Parathyroid adenoma (tissue), 2 donors: ENCODE results near the gene IQGAP3.

Source experiments
- H2AFZ ChIP-seq: fragments of 300-600 bp; sonication (generic); one replicate; pipeline ENCODE4 v1.7.0; 2017; ENCODE audit warnings: antibody characterized with exemption, mild to moderate bottlenecking
- H3K27ac ChIP-seq: fragments of 300-600 bp; sonication (generic); one replicate; pipeline ENCODE4 v1.7.0; 2017
- H3K27me3 ChIP-seq: fragments of 300-600 bp; sonication (generic); one replicate; pipeline ENCODE4 v1.7.0; 2017; ENCODE audit warnings: low read length; ENCODE audit not compliant: control insufficient read depth, insufficient read depth
- H3K36me3 ChIP-seq: fragments of 300-600 bp; sonication (generic); one replicate; pipeline ENCODE4 v1.7.0; 2017; ENCODE audit warnings: low read length; ENCODE audit not compliant: control insufficient read depth, insufficient read depth
- H3K4me1 ChIP-seq: fragments of 300-600 bp; sonication (generic); one replicate; pipeline ENCODE4 v1.7.0; 2017; ENCODE audit warnings: control low read depth
- H3K4me2 ChIP-seq: fragments of 300-600 bp; sonication (generic); one replicate; pipeline ENCODE4 v1.7.0; 2017; ENCODE audit warnings: low read length
- H3K4me3 ChIP-seq: fragments of 300-600 bp; sonication (generic); one replicate; pipeline ENCODE4 v1.7.0; 2017; ENCODE audit warnings: low read depth, low read length
- H3K79me2 ChIP-seq: fragments of 300-600 bp; sonication (generic); one replicate; pipeline ENCODE4 v1.7.0; 2017; ENCODE audit warnings: control low read depth
- H3K9ac ChIP-seq: fragments of 300-600 bp; sonication (generic); one replicate; pipeline ENCODE4 v1.7.0; 2017; ENCODE audit warnings: mild to moderate bottlenecking
- H3K9me3 ChIP-seq: fragments of 300-600 bp; sonication (generic); one replicate; pipeline ENCODE4 v1.7.0; 2017; ENCODE audit warnings: low read length; ENCODE audit not compliant: control insufficient read depth
- TF ChIP-seq, protein P1 (sequence below): fragments of 300-600 bp; sonication (generic); IDR thresholded peaks from one replicate; pipeline ENCODE4 v1.7.0; 2017; ENCODE audit warnings: antibody characterized with exemption, mild to moderate bottlenecking
- donor health status: primary hyperparathyroidism.

The IQGAP3 gene

DNA sequence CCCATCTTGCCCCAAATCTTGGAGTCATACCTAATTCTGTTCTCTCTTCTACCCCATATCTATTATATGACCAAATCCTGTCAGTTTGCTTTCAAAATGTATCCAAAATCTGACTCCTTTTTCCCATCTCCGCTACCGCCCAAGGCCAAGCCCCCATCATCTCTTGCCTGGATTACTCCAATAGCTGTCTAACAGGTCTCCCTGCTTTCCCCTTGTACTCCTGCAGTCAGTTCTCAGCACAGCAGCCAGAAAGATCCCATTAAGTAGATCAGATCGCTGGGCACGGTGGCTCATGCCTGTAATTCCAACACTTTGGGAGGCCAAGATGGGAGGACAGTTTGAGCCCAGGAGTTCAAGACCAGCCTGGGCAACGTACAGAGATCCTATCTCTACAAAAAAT is 19.8 kb downstream of the IQGAP3 start:
- H3K4me2 ChIP-seq = no peak overlapping the region
- TF ChIP-seq, protein P1, sequence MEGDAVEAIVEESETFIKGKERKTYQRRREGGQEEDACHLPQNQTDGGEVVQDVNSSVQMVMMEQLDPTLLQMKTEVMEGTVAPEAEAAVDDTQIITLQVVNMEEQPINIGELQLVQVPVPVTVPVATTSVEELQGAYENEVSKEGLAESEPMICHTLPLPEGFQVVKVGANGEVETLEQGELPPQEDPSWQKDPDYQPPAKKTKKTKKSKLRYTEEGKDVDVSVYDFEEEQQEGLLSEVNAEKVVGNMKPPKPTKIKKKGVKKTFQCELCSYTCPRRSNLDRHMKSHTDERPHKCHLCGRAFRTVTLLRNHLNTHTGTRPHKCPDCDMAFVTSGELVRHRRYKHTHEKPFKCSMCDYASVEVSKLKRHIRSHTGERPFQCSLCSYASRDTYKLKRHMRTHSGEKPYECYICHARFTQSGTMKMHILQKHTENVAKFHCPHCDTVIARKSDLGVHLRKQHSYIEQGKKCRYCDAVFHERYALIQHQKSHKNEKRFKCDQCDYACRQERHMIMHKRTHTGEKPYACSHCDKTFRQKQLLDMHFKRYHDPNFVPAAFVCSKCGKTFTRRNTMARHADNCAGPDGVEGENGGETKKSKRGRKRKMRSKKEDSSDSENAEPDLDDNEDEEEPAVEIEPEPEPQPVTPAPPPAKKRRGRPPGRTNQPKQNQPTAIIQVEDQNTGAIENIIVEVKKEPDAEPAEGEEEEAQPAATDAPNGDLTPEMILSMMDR = no peak
- H3K79me2 ChIP-seq = no peaks in the 10 kb centered on the region
- H3K27ac ChIP-seq = no peak overlapping the region
- no peak overlapping the region for H2AFZ ChIP-seq
- no peaks in the 10 kb centered on the region for H3K9me3 ChIP-seq
- no peak overlapping the region for H3K9ac ChIP-seq
- H3K4me1 ChIP-seq = no peaks in the 10 kb centered on the region
- H3K36me3 ChIP-seq = no peaks in the 10 kb centered on the region
- H3K27me3 ChIP-seq = no peaks in the 10 kb centered on the region
- no peak overlapping the region for H3K4me3 ChIP-seq

DNA sequence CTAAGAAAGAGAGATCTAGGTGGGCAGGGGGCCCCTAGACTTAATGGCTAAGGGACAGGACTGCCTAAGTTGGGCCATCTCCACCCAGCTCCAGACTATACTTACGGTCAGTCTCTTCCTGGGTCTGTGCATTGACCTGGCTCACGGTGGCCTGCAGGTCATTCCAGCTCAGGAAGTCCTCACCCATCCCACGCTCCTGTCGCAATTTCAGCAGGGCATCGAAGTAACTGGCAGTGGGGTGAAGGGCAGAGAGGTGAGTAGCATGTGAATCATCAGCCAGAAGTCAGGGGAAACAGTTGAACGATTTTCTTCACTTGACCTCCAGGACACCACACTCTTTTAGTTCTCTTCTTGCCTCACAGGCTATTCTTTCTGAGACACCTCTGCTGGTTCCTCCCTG is 20.5 kb downstream of the IQGAP3 start:
- Histone ChIP-seq H3K4me2 (no peak overlapping the region), H3K4me3 (no peak overlapping the region), H3K9ac (no peak overlapping the region), H3K36me3 (no peaks in the 10 kb centered on the region), H3K9me3 (no peaks in the 10 kb centered on the region), H3K79me2 (no peaks in the 10 kb centered on the region), H3K4me1 (no peaks in the 10 kb centered on the region), H3K27ac (no peak overlapping the region), H2AFZ (no peak overlapping the region), H3K27me3 (no peaks in the 10 kb centered on the region)
- TF ChIP-seq, protein P1 = no peak

DNA sequence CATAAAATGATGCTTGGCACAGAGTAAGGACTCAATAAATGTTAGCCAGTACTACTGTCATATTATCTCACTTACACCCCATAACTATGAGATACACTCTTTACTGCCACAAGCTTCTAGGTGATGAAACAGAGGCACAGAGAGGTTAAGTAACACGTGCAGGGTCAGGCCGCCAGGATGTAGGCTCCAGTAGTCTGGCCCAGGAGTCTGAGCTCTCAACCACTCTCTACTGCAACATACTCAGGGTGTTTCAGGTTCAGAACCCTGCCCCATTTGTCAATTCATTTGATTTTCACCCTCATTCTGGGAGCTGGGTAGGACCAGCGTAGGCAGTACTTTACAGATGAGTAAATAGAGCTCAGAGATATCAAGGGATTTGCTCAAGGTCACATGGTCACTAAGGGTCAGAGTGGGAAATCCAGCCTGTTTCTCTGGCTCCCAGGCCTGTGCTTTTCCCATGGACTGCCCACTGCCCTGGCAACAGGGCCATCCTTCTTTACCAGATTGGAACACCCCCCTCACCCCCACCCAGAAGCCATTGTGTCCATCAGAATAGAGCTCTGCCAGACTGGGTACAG is 21.2 kb downstream of the IQGAP3 start:
- Histone ChIP-seq H2AFZ (no peak overlapping the region), H3K9me3 (no peaks in the 10 kb centered on the region), H3K9ac (no peak overlapping the region), H3K4me1 (no peaks in the 10 kb centered on the region), H3K27ac (no peak overlapping the region), H3K36me3 (no peaks in the 10 kb centered on the region), H3K27me3 (no peaks in the 10 kb centered on the region), H3K4me2 (no peak overlapping the region), H3K4me3 (no peak overlapping the region), H3K79me2 (no peaks in the 10 kb centered on the region)
- TF ChIP-seq, protein P1 = no peak

DNA sequence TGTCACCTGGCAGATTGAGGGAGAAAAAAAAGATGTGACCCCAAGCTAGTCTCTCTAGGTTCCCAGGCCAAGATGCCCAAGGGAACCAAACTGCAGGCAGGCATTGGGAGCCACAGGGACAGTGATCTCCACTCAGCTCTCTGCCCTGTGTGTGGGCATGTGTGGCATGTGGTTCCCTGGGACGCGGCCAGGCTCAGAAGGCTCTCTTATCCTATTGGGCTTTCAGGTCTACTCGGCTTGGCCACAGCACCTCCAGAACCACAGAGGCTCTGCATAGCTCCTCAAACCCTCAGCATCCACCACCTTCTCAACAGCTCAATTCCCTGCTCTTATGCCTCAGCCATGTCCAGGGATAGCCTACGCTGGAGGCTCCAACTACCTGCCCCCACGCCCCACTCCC is 22.0 kb downstream of the IQGAP3 start:
- H3K9ac ChIP-seq = no peak overlapping the region
- no peaks in the 10 kb centered on the region for H3K36me3 ChIP-seq
- H3K4me3 ChIP-seq = no peak overlapping the region
- H3K4me2 ChIP-seq = no peak overlapping the region
- H3K4me1 ChIP-seq = no peaks in the 10 kb centered on the region
- H3K27ac ChIP-seq = no peak overlapping the region
- no peaks in the 10 kb centered on the region for H3K79me2 ChIP-seq
- no peaks in the 10 kb centered on the region for H3K9me3 ChIP-seq
- H2AFZ ChIP-seq = no peak overlapping the region
- TF ChIP-seq, protein P1 = no peak
- no peaks in the 10 kb centered on the region for H3K27me3 ChIP-seq

DNA sequence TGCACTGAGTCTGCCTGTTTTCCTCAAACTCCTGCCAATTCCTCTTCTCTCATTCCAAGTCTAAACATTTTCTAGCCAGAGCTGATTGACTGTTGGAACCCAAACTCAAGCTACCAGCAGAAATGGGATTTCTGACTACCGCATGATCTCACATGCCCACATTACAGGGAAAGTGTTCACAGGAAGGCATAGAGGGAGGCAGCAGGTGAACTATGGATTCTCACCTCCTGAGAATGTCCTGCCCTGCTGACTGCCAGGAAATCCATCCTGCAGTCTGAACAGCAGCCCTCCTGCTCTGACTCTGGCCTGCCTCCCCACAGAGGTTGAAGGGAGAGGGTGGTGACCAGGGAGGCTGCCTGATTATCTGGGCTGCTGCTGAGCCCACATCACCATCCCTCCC is 22.5 kb downstream of the IQGAP3 start:
- Histone ChIP-seq H3K36me3 (no peaks in the 10 kb centered on the region), H2AFZ (no peak overlapping the region), H3K27ac (no peak overlapping the region), H3K27me3 (no peaks in the 10 kb centered on the region), H3K9me3 (no peaks in the 10 kb centered on the region), H3K79me2 (no peaks in the 10 kb centered on the region), H3K9ac (no peak overlapping the region), H3K4me1 (no peaks in the 10 kb centered on the region), H3K4me2 (no peak overlapping the region), H3K4me3 (no peak overlapping the region)
- TF ChIP-seq, protein P1 = no peak
